IMR-90 (cell line): ENCODE data around the gene KLC1. TPM values are rescaled to one million over a fixed set of nuclear protein-coding genes. Genes with fewer than 3 reads are reported as not detected.
A peak's percentile ranks its signal among the peaks of the same experiment; 100 is the strongest.

ENCODE experiments used
- ATAC-seq: fragments of 200-7000 bp; cut with Tn5 transposase; 2 replicates; pipeline ENCODE4 v1.9.1; 2020; ENCODE audit warnings: low read depth, mild to moderate bottlenecking, moderate library complexity
- BruUV-seq: library from RNA; stranded (reverse); fragments of 400-500 nt; replicated peaks from 2 replicates; lab custom pipeline; 2021; lab: Mats Ljungman, UMichigan
- CTCF ChIA-PET: fragments of 300-600 bp; formaldehyde crosslinking; extraction: SDS; loops from one replicate; lab custom pipeline; 2021; ENCODE audit warnings: antibody characterized with exemption; lab: Yijun Ruan, JAX
- POLR2A ChIA-PET: fragments of 300-600 bp; sonication (Branson Sonifier 250); formaldehyde crosslinking; loops from one replicate; lab custom pipeline; 2022; ENCODE audit warnings: antibody characterized with exemption; ENCODE audit not compliant: unreplicated experiment; lab: Charles Lee
- DNase-seq: peaks from one replicate; pipeline ENCODE4 v3.0.0; 2013
- H2AFZ ChIP-seq: replicated peaks from 2 replicates; pipeline ENCODE3; 2013; ENCODE audit warnings: low read length, mild to moderate bottlenecking; ENCODE audit not compliant: poor library complexity
- H2AK5ac ChIP-seq: 2 replicates; pipeline ENCODE4 v1.6.1; 2013; ENCODE audit warnings: low read depth, low read length, inconsistent platforms
- H2AK9ac ChIP-seq: replicated peaks from 2 replicates; pipeline ENCODE3; 2013; ENCODE audit warnings: mild to moderate bottlenecking, low read depth, low read length, moderate library complexity; ENCODE audit not compliant: poor library complexity
- H2BK120ac ChIP-seq: 2 replicates; pipeline ENCODE4 v1.6.1; 2013; ENCODE audit warnings: low read depth, low read length, inconsistent platforms
- H2BK15ac ChIP-seq: 3 replicates; pipeline ENCODE4 v1.6.1; 2013; ENCODE audit warnings: low read depth, low read length, inconsistent platforms
- H2BK20ac ChIP-seq: 2 replicates; pipeline ENCODE4 v1.6.1; 2013; ENCODE audit warnings: low read depth, mild to moderate bottlenecking, inconsistent platforms, low read length, moderate library complexity
- H2BK5ac ChIP-seq: 2 replicates; pipeline ENCODE4 v1.6.1; 2013; ENCODE audit warnings: mild to moderate bottlenecking, low read depth, low read length, inconsistent platforms; ENCODE audit not compliant: poor library complexity, severe bottlenecking
- H3K14ac ChIP-seq: replicated peaks from 2 replicates; pipeline ENCODE4 v1.6.1; 2013; ENCODE audit warnings: low read depth, low read length, inconsistent platforms
- H3K18ac ChIP-seq: 2 replicates; pipeline ENCODE4 v1.6.1; 2013; ENCODE audit warnings: low read depth, low read length, control low read depth
- H3K23ac ChIP-seq: 2 replicates; pipeline ENCODE4 v1.6.1; 2013; ENCODE audit warnings: low read depth, low read length, inconsistent platforms
- H3K27ac ChIP-seq: 2 replicates; pipeline ENCODE4 v1.5.1; 2013; ENCODE audit warnings: mild to moderate bottlenecking, control low read depth, low read length; ENCODE audit not compliant: insufficient read depth
- H3K27me3 ChIP-seq: 2 replicates; pipeline ENCODE4 v1.6.1; 2013; ENCODE audit warnings: low read length; ENCODE audit not compliant: control insufficient read depth, insufficient read depth
- H3K36me3 ChIP-seq: 2 replicates; pipeline ENCODE4 v1.6.1; 2013; ENCODE audit warnings: low read length, mixed read lengths; ENCODE audit not compliant: control insufficient read depth, insufficient read depth
- H3K4ac ChIP-seq: 2 replicates; pipeline ENCODE4 v1.6.1; 2013; ENCODE audit warnings: low read depth, low read length, inconsistent platforms
- H3K4me1 ChIP-seq: 2 replicates; pipeline ENCODE4 v1.6.1; 2013; ENCODE audit warnings: low read length, mixed read lengths; ENCODE audit not compliant: control insufficient read depth, insufficient read depth
- H3K4me2 ChIP-seq: 2 replicates; pipeline ENCODE4 v1.6.1; 2013; ENCODE audit warnings: low read depth, mild to moderate bottlenecking, control low read depth, low read length, moderate library complexity
- H3K4me3 ChIP-seq: 2 replicates; pipeline ENCODE4 v1.5.1; 2013; ENCODE audit warnings: low read depth, mild to moderate bottlenecking, control low read depth, low read length, moderate library complexity; ENCODE audit not compliant: insufficient read depth
- H3K56ac ChIP-seq: 2 replicates; pipeline ENCODE4 v1.6.1; 2013; ENCODE audit warnings: low read length, inconsistent platforms; ENCODE audit not compliant: insufficient read depth; ENCODE audit errors: extremely low read depth
- H3K79me1 ChIP-seq, 2 experiments: 2 replicates each; pipeline ENCODE4 v1.6.1; 2013; ENCODE audit warnings: low read length in 2 of 2, inconsistent platforms in 1 of 2, low read depth in 1 of 2
- H3K9ac ChIP-seq: 2 replicates; pipeline ENCODE4 v1.6.1; 2013; ENCODE audit warnings: low read depth, low read length, control low read depth
- H3K9me1 ChIP-seq: 2 replicates; pipeline ENCODE4 v1.6.1; 2013; ENCODE audit warnings: low read length, inconsistent platforms; ENCODE audit not compliant: insufficient read depth
- H3K9me3 ChIP-seq: 2 replicates; pipeline ENCODE4 v1.6.1; 2013; ENCODE audit warnings: low read length; ENCODE audit not compliant: control insufficient read depth, insufficient read depth
- H4K20me1 ChIP-seq: 2 replicates; pipeline ENCODE4 v1.6.1; 2013; ENCODE audit warnings: low read length, inconsistent platforms; ENCODE audit not compliant: insufficient read depth
- H4K5ac ChIP-seq: 2 replicates; pipeline ENCODE4 v1.6.1; 2013; ENCODE audit warnings: mild to moderate bottlenecking, low read depth, low read length, control low read depth
- H4K8ac ChIP-seq, 2 experiments: 2 replicates each; pipeline ENCODE4 v1.6.1; 2013; ENCODE audit warnings: low read depth in 2 of 2, low read length in 2 of 2, control low read depth in 1 of 2, inconsistent platforms in 1 of 2
- H4K91ac ChIP-seq: 2 replicates; pipeline ENCODE4 v1.6.1; 2013; ENCODE audit warnings: low read depth, low read length, inconsistent platforms; ENCODE audit not compliant: insufficient read depth
- BHLHE40 ChIP-seq: fragments of 150-350 bp; IDR thresholded peaks from 2 replicates; pipeline ENCODE4 v1.6.1; 2016; ENCODE audit warnings: mild to moderate bottlenecking, low read depth, low read length
- FOS ChIP-seq: fragments of 150-350 bp; IDR thresholded peaks from 2 replicates; pipeline ENCODE4 v1.6.1; 2016; ENCODE audit warnings: low read depth, low read length
- MAFK ChIP-seq: IDR thresholded peaks from 2 replicates; pipeline ENCODE4 v1.6.1; 2012; ENCODE audit warnings: low read depth, low read length, improper control_type of control experiment
- MAZ ChIP-seq: IDR thresholded peaks from 2 replicates; pipeline ENCODE4 v1.6.1; 2012; ENCODE audit warnings: low read depth, mild to moderate bottlenecking, low read length, improper control_type of control experiment, moderate library complexity, borderline replicate concordance
- MXI1 ChIP-seq: IDR thresholded peaks from 2 replicates; pipeline ENCODE4 v1.6.1; 2012; ENCODE audit warnings: low read depth, mild to moderate bottlenecking, low read length, moderate library complexity, borderline replicate concordance
- NFE2L2 ChIP-seq: fragments of 150-350 bp; IDR thresholded peaks from 2 replicates; pipeline ENCODE4 v1.6.1; 2016; ENCODE audit warnings: low read depth, mild to moderate bottlenecking, low read length
- RCOR1 ChIP-seq: IDR thresholded peaks from 2 replicates; pipeline ENCODE4 v1.6.1; 2012; ENCODE audit warnings: mild to moderate bottlenecking, low read length, improper control_type of control experiment; ENCODE audit not compliant: insufficient replicate concordance
- RFX5 ChIP-seq: IDR thresholded peaks from 2 replicates; pipeline ENCODE4 v1.8.0; 2012; ENCODE audit warnings: low read depth, mild to moderate bottlenecking, low read length, moderate library complexity
- SMC3 ChIP-seq: fragments of 150-350 bp; IDR thresholded peaks from 2 replicates; pipeline ENCODE4 v1.6.1; 2016; ENCODE audit warnings: low read depth, mild to moderate bottlenecking, antibody characterized with exemption, low read length, moderate library complexity
- WGBS, 2 experiments: methylation state at CpG; one replicate each; pipeline versions ENCODE4 v1.1.5 to v1.1.7; 2013; ENCODE audit warnings: missing lambda C conversion rate in 2 of 2; ENCODE audit not compliant: insufficient read length in 1 of 2; ENCODE audit errors: extremely low coverage in 2 of 2; 5-methylcytosine and 5-hydroxymethylcytosine counted together
- dilution Hi-C: fragments of 300-500 bp; cut with HindIII; formaldehyde crosslinking; loops from one replicate; pipeline ENCODE4 v1.14.3; 2018; ENCODE audit warnings: low sequenced_read_pairs; ENCODE audit not compliant: unreplicated experiment
- in situ Hi-C: fragments of 300-500 bp; cut with MboI; formaldehyde crosslinking; loops from 3 replicates; pipeline ENCODE4 v1.14.3; 2019; ENCODE audit warnings: low sequenced_read_pairs, inconsistent platforms, mixed read lengths
- intact Hi-C: fragments of 100-400 bp; cut with micrococcal nuclease; formaldehyde crosslinking; loops from 2 replicates; pipeline ENCODE4 v1.10.0; 2022
- polyA plus RNA-seq, 3 experiments: library from polyadenylated mRNA; depleted of rRNA; stranded (reverse); fragments of >200 nt; gene quantifications; 2 replicates each; pipeline ENCODE4 v1.2.3, GENCODE V29; 2012; ENCODE audit warnings: low replicate concordance in 1 of 3
- total RNA-seq: library from RNA; depleted of rRNA; stranded (reverse); fragments of >200 nt; gene quantifications from 2 replicates; pipeline ENCODE4 v1.2.3, GENCODE V29; 2012

The KLC1 gene
- total and polyA plus RNA-seq, 2 of the 4 experiments (the other 2 are of a cell fraction) = 101 to 157 TPM

- TF ChIP-seq NFE2L2 = no peak
These were observed 66.5 kb downstream of the KLC1 start (continued) for GRCh38 chr14:103695296-103696069.

- Histone ChIP-seq H3K4me2 (no peak overlapping the region), H3K27ac (peak overlapping the region; percentile 9; the same call in 1 of the 2 replicates), H3K4me3 (no peak overlapping the region), H4K8ac (no peak overlapping the region), H3K18ac (no peak overlapping the region), H3K9me3 (no peaks in the 10 kb centered on the region), H3K56ac (no peak overlapping the region), H3K36me3 (peaks cover 52% of the 10 kb centered on the region), H2BK120ac (no peak overlapping the region), H2AFZ (no peak overlapping the region), H3K4ac (no peak overlapping the region), H2BK5ac (peak overlapping the region; percentile 9), H3K14ac (no peak overlapping the region), H2AK9ac (no peak overlapping the region), H4K20me1 (peaks cover 55% of the 10 kb centered on the region), H3K9ac (no peak overlapping the region), H3K79me1 (peaks cover 26 to 79% of the 10 kb centered on the region in 2 experiments), H3K23ac (no peak overlapping the region), H4K91ac (no peak overlapping the region), H3K27me3 (no peaks in the 10 kb centered on the region), H3K9me1 (peaks cover 3% of the 10 kb centered on the region; the same call in 1 of the 2 replicates), H4K5ac (no peak overlapping the region), H2BK20ac (no peak overlapping the region), H3K4me1 (peaks cover 15% of the 10 kb centered on the region), H2AK5ac (no peak overlapping the region), H2BK15ac (no peak overlapping the region)
- CTCF ChIA-PET = no interaction called here
- POLR2A ChIA-PET = no interaction called here
- WGBS, 2 experiments = 49% methylated on average over 6 of the region's 13 CpGs; no CpG with 5 or more reads in 1 of the 2 experiments
- in situ Hi-C loops (no loop called here), intact Hi-C loops (no loop called here), dilution Hi-C loops (no loop called here)
- ATAC-seq (peak; percentile 28), DNase-seq (no peak)
- TF ChIP-seq BHLHE40 (no peak), SMC3 (no peak), MAFK (no peak), MAZ (no peak), RCOR1 (no peak), FOS (no peak), NFE2L2 (no peak), MXI1 (no peak), RFX5 (no peak)
- no TSS peak for BruUV-seq
These were observed 67.0 kb downstream of the KLC1 start for GRCh38 chr14:103696070-103696402.
